GM21529 (cell line): Measurements from ENCODE around the gene SRD5A3.

Source experiments
- ATAC-seq: cut with Tn5 transposase; IDR thresholded peaks from one replicate; pipeline ENCODE4 v1.9.1; 2021; ENCODE audit not compliant: unreplicated experiment

SRD5A3 gene

GRCh38 chr4:55345980-55346850 lies at the start of gene SRD5A3:
SRD5A3 (plus strand) TSS chr4:55346242; CDS start chr4:55346337, 95 bp downstream.
- peak; percentile 93 for ATAC-seq

GRCh38 chr4:55297346-55297745 lies 48.7 kb upstream of the SRD5A3 start:
- no peak for ATAC-seq

GRCh38 chr4:55303760-55304165 lies 42.3 kb upstream of the SRD5A3 start:
- no peak for ATAC-seq

- ATAC-seq, result no peak
These were observed 41.7 kb upstream of the SRD5A3 start for GRCh38 chr4:55304303-55304702.

- ATAC-seq, result no peak
These were observed 38.0 kb upstream of the SRD5A3 start for GRCh38 chr4:55308071-55308470.

GRCh38 chr4:55311792-55312488 lies 34.1 kb upstream of the SRD5A3 start:
- ATAC-seq, result no peak

- ATAC-seq, result peak; percentile 86
These were observed 33.4 kb upstream of the SRD5A3 start for GRCh38 chr4:55312489-55313101.

GRCh38 chr4:55314141-55314820 lies 31.8 kb upstream of the SRD5A3 start:
- no peak for ATAC-seq

GRCh38 chr4:55318175-55319129 lies 27.6 kb upstream of the SRD5A3 start:
- ATAC-seq, result no peak

GRCh38 chr4:55321707-55322264 lies 24.3 kb upstream of the SRD5A3 start:
- ATAC-seq, result no peak

GRCh38 chr4:55323375-55323774 lies 22.7 kb upstream of the SRD5A3 start:
- ATAC-seq, result no peak

- ATAC-seq, result no peak
These were observed 19.4 kb upstream of the SRD5A3 start for GRCh38 chr4:55326629-55327028.

GRCh38 chr4:55329012-55329411 lies 17.0 kb upstream of the SRD5A3 start:
- ATAC-seq, result no peak

- no peak for ATAC-seq
These were observed 15.8 kb upstream of the SRD5A3 start for GRCh38 chr4:55330241-55330640.

GRCh38 chr4:55336138-55337034 lies 9.7 kb upstream of the SRD5A3 start:
- ATAC-seq, result no peak

GRCh38 chr4:55337944-55338343 lies 8.1 kb upstream of the SRD5A3 start:
- no peak for ATAC-seq

GRCh38 chr4:55338486-55338885 lies 7.6 kb upstream of the SRD5A3 start:
- no peak for ATAC-seq

- ATAC-seq, result no peak
These were observed 5.8 kb upstream of the SRD5A3 start for GRCh38 chr4:55340266-55340665.

- no peak for ATAC-seq
These were observed 2.2 kb upstream of the SRD5A3 start for GRCh38 chr4:55343887-55344286.
